Stimulated activated CD4-positive, alpha-beta T cell treated with anti-CD3 and anti-CD28 coated beads, Interleukin-4, amount 100 ng/mL, for 4 hours (primary cell): ENCODE data around the gene EEA1.

Source experiments
- DNase-seq, 2 experiments: peaks; one replicate each; pipeline ENCODE4 v3.0.0-alpha.2; 2020

Gene EEA1

GRCh38 chr12:92933606-92934005 lies 4.5 kb upstream of the EEA1 start:
- no peak for DNase-seq

GRCh38 chr12:92930421-92930820 lies 1.3 kb upstream of the EEA1 start:
- DNase-seq: no peak

- no peak for DNase-seq
These were observed 888 bp upstream of the EEA1 start for GRCh38 chr12:92929983-92930382.

DNA sequence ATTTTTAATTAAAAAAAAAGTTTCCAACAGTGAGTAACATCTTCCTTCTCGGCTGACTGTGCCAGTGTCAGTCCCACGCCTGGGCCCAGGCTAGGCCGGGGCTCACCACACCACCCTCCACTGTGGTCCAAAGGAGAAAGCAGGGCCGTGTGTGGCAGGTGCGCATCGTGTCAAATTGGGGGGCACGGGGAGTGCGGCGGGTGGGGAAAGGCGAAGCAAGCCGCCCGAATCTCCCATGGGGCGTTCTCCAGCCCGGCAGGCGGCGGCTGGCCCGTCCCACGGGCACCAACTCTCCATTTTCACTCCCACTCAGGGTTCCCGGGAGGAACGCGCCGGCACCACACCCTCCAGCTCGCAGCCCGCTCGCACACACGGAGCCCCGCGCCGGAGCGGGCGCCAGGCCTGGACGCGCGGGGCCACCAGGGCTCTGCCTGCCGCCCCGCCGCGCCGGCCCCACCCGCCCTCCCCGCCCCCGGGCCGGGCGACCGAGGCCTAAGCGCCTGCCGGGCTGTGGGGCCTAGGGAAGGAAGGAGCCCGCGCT lies 604 bp downstream of the EEA1 start:
- DNase-seq: peak; percentile 56 to 76

GRCh38 chr12:92927436-92928281 lies 1.4 kb downstream of the EEA1 start:
- no peak for DNase-seq

DNA sequence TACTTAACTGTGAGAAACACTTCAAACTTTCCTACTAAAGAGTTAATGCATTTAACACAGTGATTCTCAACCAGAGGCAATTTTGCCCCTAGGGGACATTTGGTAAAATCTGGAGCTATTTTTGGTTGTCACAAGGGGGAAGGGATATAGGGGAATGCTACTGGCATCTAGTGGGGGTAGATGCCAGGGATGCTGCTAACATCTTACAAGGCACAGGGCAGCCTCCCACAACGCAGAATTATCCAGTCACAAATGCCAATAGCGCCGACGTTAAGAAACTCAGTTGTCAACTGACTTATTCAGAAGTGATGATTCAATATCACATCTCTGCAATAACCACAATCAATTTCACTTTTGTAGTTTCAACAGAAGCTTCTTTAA lies 2.0 kb downstream of the EEA1 start:
- DNase-seq: peak; percentile 38 to 67

- no peak for DNase-seq
These were observed 2.5 kb downstream of the EEA1 start for GRCh38 chr12:92926549-92926948.

DNA sequence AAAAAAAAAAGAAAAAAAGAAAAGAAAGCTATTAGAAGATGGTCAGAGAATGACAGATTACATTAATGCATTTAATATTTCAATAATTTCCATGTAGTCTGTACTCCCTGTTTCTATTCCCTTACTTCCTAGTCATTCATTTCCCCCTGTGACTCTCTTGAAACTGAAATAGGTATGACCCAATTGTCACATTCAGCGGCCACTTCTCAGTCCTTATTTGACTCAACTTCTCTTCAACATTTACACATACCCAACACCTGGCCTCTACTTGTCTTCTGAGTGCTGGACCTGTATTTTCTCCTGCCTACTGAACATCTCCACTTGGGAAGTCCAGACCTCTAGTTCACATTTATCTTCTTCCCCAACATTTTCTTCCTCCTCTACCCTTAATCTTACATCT lies 7.2 kb downstream of the EEA1 start:
- DNase-seq: no peak

DNA sequence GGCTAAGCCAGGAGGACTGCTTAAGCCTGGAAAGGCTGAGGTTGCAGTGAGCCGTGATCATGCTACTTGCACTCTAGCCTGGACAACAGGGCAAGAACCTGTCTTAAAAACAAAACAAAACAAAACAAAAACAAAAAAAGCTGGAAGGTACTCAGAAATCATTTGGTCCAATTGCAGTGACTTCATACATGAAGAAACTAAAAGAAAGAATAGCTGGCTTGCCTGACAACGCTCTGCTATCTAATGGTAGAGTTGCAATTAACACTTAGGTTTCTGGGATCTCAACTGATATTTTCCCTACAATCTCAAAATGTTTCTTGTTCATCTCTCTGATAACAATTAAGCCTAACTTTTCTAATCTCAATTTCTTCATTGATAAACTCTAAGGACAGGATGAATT lies 13.7 kb downstream of the EEA1 start:
- no peak for DNase-seq

- no peak for DNase-seq
These were observed 14.9 kb downstream of the EEA1 start for GRCh38 chr12:92914170-92914569.

DNA sequence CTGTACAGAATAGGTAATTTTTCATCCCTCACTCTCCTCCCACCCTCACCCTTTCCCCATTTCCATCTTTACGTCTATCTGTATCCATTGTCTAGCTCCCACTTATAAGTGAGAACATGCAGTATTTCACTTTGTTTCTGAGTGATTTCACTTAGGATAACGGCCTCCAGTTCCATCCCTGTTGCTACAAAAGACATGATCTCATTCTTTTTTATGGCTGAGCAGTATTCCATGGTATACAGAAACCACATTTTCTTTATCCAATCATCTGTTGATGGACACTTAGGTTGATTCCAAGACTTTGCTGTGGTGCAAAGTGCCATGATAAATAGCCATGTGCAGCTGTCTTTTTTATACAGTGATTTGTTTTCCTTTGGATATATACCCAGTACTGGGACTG lies 16.4 kb downstream of the EEA1 start:
- no peak for DNase-seq

DNA sequence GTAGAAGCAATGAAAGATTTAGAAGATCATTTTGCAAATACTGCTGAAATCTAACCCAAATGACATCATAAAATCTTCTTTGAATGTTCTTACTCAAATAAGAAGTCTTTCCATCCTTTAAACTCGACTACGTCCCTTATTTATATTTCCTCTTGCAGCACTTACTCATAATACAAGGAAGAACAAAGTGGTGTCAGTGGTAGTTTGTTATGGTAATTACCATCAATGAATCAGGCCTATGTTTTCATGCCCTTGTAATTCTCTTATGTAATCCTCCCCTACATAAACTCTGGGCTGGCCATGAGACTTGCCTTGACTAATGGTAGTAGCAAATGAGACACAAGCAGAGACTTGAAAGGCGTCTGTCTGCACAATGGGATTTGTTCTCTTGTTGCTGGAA lies 17.0 kb downstream of the EEA1 start:
- peak in 1 of 2 experiments; percentile 5 for DNase-seq

- DNase-seq: no peak
These were observed 17.8 kb downstream of the EEA1 start for GRCh38 chr12:92911339-92911738.

DNA sequence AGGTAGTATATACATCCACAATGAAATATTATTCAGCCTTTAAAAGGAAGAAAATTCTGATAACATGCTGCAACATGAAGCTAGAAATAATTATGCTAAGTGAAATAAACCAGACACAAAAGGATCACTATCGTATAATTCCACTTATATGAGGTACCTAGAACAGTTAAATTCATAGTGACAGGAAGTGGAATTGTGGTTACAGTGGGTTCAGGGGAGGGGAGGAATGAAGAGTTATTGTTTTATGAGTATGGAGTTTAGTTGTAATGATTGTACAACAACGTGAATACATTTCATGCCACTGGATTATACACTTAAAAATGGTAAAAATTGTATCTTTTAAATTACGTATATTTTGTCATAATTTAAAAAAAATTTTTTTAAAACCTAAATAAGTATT lies 21.0 kb downstream of the EEA1 start:
- no peak for DNase-seq

GRCh38 chr12:92905811-92906554 lies 23.1 kb downstream of the EEA1 start:
- DNase-seq: no peak

- DNase-seq: no peak
These were observed 23.8 kb downstream of the EEA1 start for GRCh38 chr12:92905258-92905810.

- no peak for DNase-seq
These were observed 28.2 kb downstream of the EEA1 start for GRCh38 chr12:92900941-92901340.

DNA sequence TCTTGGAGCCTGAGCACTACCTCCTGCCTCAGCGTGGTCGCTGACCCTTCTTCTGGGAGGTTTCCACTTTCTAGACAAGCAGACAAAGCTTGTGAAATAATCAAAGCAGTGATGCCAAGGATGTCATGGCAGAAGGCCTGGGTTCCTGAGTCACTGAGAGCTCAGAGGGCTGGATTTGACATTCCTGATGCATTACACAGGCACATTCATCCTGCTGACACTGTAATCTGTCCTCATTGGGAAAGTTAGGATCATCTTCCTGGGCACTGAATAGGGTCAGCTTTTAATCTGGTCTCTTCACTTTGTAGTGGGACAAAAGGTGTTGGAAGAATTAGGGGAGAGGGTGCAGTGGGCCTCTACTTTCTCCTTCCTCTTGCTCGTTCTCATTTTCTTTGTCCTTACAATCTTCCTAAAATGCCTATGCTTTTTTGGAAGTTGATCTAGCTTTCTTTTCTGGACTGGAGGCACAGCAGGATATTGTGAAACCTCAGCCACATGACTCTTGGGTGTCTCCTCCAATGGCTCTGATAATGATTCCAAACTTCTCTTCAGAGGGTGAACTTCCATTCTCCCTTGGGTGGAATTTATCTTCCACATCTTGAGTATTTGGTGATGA lies 29.6 kb downstream of the EEA1 start:
- DNase-seq: no peak

DNA sequence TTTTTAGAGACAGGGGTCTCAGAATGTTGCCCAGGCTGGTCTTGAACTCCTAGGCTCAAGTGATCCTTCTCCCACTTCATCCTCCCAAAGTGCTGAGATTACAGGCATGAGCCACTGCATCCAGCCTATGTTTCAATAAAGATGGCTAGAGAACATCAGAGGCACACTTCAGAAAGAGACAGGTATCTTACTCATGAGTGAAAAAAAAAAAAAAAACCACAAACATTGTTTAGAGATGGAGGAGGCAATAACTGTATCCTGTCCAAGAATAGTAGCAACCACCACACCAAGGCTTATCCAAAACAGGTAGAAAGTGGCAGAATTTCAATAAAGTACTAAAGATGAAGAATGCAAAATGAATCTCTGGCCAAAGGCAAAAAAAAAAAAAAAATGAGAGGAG lies 30.3 kb downstream of the EEA1 start:
- DNase-seq: no peak

GRCh38 chr12:92897844-92898243 lies 31.3 kb downstream of the EEA1 start:
- no peak for DNase-seq

DNA sequence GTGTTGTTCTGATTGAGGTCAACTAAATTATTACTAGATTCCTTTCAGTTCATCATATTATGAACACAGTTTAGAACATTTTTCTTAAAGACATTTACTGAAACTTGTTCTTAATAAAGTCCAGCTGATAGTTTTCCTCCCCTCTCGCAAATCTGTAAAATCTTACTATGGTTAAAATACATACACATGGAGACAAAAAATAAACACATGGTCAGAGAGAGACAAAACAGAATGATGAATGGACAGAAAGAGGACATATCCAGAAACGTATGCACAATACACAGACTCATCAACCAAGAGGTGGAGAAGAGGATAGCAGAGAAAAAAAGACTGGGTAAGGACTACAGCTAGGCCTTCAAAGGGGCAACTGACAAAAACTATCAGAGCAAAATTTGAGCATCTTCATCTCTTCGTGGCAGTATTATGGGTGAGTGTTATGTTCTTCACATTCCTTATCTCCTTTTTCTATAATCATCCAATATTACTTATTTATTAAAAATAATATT lies 38.4 kb downstream of the EEA1 start:
- DNase-seq: no peak

- DNase-seq: no peak
These were observed 43.0 kb downstream of the EEA1 start for GRCh38 chr12:92886131-92886530.

GRCh38 chr12:92879698-92880322 lies 49.3 kb downstream of the EEA1 start:
- no peak for DNase-seq
